AG09309 (cell line): ENCODE data around the gene THRA.
A peak's percentile ranks its signal among the peaks of the same experiment; 100 is the strongest.

ENCODE experiments used
- DNase-seq: peaks from one replicate; pipeline ENCODE4 v3.0.0-alpha.2; 2010; ENCODE audit warnings: low read depth
- H3K4me3 ChIP-seq: 2 replicates; pipeline ENCODE4 v1.5.1; 2011; ENCODE audit warnings: mild to moderate bottlenecking, low read depth, low read length, moderate library complexity; ENCODE audit not compliant: control insufficient read depth
- CTCF ChIP-seq: IDR thresholded peaks from 2 replicates; pipeline ENCODE4 v1.5.1; 2011; ENCODE audit warnings: mild to moderate bottlenecking, low read depth, low read length, inconsistent platforms; ENCODE audit not compliant: insufficient read depth, control insufficient read depth; ENCODE audit errors: missing control alignments

The THRA gene

GRCh38 chr17:40023590-40024292, 39.0 kb upstream of the THRA start:
- no peak for DNase-seq
- TF ChIP-seq CTCF: no peak
- no peak overlapping the region for H3K4me3 ChIP-seq

- no peak for DNase-seq
- TF ChIP-seq CTCF: no peak
- no peak overlapping the region for H3K4me3 ChIP-seq
These were observed 37.9 kb upstream of the THRA start for GRCh38 chr17:40024901-40025300.

- DNase-seq: no peak
- no peak overlapping the region for H3K4me3 ChIP-seq
These were observed 37.2 kb upstream of the THRA start for GRCh38 chr17:40025559-40025958.

GRCh38 chr17:40025991-40026815, 36.6 kb upstream of the THRA start:
- DNase-seq: no peak
- no peak overlapping the region for H3K4me3 ChIP-seq
- no peak for TF ChIP-seq CTCF

More at GRCh38 chr17:40025559-40025958, 37.2 kb upstream of the THRA start:
- no peak for TF ChIP-seq CTCF

GRCh38 chr17:40026816-40027613, 35.8 kb upstream of the THRA start:
- DNase-seq: peak; percentile 34
- peak; percentile 85 for TF ChIP-seq CTCF
- H3K4me3 ChIP-seq: no peak overlapping the region

- no peak for TF ChIP-seq CTCF
- H3K4me3 ChIP-seq: no peak overlapping the region
- DNase-seq: no peak
These were observed 35.2 kb upstream of the THRA start for GRCh38 chr17:40027614-40028012.
